Activated T-helper 1 cell treated with Interleukin-2 at 50 U/mL for 16 hours (primary cell): Measurements from ENCODE around the gene AP1M2.
"Not testable (repeated sequence)": the region's sequence is repeated elsewhere in the genome, so short reads cannot be mapped to it uniquely, and the experiment has no call there.

Source experiments
- DNase-seq: peaks from one replicate; pipeline ENCODE4 v3.0.0-alpha.2; 2020; ENCODE audit warnings: low read depth

AP1M2 gene

DNA sequence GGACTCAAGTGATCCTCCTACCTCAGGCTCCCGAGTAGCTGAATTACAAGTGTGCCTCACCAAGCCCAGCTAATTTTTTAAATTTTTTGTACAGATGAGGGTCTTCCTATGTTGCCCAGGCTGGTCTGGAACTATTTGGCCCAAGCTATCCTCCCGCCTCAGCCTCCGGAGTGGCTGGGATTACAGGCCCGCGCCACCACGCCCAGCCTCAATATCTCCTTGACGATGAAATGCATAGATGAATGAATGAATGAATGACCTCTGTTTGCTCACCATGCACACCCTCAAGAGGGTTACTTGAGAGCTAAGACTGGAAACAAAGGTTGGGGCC lies 14.9 kb upstream of the AP1M2 start:
- no peak for DNase-seq

DNA sequence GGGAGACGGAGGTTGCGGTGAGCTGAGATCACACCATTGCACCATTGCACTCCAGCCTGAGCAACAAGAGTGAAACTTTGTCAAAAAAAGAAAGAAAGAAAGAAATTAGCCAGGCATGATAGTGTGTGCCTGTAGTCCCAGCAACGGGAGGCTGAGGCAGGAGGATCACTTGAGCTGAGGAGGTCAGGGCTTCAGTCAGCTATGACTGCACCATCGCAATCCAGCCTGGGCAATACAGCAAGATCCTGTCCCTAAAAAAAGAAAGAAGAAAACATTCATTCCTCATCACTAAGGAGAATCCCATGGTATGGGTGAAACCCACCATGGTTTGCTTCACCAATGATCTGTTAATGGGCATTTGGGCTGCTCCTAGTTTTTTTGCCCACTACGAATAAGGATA lies 13.0 kb upstream of the AP1M2 start:
- no peak for DNase-seq

DNA sequence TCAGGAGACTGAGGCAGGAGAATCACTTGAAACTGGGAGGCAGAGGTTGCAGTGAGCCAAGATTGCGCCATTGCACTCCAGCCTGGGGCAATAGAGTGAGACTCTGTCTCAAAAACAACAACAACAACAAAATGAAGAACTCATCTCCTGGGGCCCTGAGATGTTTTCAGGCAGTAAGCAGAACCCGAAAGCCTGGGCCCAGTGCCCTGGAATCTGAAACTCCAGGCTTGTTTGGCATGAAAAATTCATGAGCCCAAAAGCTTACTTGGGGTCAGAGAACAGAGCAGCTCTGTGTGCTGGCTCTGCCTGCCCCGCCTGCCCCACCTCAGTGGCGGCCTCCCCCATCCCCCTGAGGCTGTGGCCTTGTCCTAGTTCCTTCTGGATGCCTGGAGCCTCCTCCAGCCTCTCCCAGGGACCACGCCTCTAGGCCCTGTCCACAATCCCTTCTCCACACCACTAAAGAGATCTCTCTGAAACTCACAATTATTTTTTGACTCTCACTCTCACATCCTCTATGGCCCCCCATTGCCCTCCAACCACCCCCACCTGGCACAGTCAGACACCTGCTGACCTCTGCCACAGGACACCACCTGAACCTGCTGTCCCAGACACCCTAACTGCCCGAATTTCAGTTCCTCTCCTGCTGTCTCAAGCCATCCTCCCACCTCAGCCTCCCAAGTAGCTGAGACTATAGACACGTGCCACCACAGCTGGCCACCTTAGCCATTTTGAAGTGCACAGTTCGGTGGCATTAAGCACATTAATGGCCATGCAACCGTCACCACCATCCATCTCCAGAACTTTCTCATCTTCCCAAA lies 6.9 kb upstream of the AP1M2 start:
- DNase-seq, result no peak

DNA sequence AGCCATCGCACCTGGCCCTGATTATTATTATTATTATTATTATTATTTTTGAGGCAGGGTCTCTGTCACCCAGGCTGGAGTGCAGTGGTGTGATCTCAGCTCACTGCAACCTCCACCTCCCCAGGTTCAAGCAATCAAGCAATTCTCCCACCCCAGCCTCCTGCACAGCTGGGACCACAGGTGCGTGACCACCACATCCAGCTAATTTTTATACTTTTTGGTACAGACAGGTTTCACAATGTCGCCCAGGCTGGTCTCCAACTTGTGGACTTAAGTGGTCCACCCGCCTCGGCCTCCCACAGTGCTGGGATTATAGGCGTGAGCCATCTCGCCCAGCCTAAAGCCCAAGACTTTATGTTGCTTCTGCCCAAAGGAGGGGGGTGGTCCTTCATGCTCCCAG lies 6.0 kb upstream of the AP1M2 start:
- no peak for DNase-seq

DNA sequence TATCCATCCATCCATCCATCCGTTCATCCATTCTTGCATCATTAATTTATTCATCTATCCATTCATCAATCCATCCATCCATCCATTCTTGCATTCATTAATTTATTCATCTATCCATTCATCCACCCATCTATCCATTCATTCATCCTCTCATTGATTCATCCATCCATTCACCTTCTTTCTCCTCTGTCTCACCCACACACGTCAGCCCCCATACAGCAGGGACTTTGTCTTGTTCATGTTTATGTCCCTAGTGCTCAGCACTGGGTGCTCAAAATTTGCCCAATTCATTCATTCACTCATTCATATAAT lies 683 bp upstream of the AP1M2 start:
- DNase-seq, result no peak

DNA sequence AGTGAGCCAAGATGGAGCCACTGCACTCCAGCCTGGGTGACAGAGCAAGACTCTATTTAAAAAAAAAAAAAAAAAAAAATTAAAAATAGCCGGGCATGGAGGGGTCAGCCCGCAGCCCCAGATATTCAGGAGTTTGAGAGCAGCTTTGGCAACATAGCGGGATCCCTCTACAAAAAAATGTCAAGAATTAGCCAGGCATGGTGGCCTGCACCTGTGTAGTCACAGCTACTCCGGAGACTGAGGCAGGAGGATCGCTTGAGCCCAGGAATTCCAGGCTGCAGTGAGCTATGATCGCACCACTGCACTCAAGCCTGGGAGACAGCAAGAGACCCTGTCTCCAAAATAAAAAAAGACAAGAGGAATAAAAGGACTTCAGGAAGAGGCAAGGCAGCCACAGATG lies 716 bp downstream of the AP1M2 start:
- no peak for DNase-seq

DNA sequence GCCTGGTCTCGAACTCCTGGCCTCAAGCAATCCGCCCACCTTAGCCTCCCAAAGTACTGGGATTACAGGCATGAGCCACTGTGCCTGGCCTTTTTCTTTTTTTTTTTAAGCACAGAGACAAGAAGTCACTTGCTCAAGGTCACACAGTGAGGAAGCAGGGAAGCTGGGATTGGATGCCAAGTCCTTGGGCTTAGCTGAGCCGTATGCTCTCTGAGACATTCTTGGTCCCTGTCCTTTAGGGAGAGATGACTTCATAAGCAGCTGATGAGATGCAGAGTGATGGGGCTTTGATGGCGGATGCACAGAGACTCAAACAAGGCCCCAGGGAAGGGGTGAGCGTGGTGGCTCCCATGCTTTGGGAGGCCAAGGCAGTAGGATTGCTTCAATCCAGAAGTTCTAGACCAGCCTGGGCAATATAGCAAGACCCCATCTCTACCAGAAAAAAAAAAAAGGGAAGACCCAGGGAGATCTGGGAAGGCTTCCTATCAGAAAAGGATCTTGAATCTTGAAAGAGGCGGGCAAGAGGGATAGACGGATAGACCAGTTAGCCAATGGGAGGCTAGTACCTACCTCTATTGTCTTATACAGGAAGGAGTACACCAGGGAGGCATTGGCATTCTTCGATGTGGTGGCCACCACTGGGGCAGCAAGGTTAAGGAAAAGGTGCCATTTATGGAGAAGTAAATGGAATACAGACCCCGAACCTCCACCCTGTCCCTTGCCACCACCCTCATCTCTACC lies 3.9 kb downstream of the AP1M2 start:
- DNase-seq, result no peak

DNA sequence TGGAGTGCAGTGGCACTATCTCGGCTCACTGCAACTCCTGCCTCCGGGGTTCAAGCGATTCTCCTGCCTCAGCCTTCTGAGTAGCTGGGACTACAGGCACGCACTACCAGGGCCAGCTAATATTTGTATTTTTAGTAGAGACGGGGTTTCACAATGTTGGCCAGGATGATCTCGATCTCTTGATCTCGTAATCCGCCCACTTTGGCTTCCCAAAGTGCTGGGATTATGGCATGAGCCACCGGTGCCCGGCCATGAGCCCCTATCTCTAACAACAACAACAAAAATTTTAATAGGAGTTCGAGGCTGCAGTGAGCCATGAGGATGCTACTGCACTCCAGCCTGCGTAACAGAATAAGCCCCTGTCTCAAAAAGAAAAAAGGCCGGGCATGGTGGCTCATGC lies 5.0 kb downstream of the AP1M2 start:
- no peak for DNase-seq

DNA sequence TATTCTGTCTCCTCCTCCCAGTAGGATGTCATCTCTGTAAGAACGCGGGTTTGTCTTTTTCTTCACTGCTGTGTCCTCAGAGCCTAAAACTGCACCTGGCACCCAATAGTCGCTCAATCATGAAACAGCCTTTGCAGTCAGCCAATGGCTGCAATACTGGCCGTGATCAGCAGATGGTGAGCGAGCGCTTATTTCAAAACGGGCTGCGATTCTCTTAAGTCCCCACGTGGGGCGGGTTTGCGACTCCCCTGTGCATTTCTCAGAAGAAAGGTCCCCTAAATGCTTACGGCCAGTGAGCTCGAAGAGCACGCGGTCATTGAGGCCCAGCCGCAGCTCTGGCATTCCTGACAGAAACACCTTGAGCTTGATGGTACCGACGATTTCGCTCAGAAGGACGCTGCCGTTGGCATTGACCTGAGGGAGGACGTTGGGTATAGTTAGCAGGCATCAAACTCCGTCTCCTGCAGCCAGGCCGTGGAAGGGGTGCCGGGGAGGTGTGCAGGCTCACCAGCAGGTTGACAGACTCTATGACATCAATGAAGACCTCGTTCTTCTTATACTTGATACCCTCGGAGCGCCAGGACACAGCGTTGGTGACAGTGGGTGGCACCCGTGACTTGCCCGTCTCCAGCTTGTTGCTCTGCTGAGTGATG lies 6.0 kb downstream of the AP1M2 start:
- peak; percentile 71 for DNase-seq

DNA sequence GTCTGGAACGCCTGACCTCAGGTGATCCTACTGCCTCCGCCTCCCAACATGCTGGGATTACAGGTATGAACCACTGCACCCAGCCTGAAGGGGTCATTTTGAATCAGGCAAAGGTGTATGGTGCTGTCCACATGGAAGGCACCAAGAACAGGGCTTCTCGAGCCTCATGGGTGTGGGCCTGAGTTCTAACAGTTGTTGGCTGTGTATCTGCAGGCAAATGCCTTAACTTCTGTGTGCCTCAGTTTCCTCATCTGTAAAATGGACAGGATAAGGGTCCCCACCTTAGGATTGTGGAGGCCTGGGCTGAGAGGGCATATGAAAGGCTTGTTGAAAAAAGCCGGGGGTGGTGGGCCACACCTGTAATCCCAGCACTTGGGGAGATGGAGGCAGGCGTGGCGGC lies 9.2 kb downstream of the AP1M2 start:
- no peak for DNase-seq

DNA sequence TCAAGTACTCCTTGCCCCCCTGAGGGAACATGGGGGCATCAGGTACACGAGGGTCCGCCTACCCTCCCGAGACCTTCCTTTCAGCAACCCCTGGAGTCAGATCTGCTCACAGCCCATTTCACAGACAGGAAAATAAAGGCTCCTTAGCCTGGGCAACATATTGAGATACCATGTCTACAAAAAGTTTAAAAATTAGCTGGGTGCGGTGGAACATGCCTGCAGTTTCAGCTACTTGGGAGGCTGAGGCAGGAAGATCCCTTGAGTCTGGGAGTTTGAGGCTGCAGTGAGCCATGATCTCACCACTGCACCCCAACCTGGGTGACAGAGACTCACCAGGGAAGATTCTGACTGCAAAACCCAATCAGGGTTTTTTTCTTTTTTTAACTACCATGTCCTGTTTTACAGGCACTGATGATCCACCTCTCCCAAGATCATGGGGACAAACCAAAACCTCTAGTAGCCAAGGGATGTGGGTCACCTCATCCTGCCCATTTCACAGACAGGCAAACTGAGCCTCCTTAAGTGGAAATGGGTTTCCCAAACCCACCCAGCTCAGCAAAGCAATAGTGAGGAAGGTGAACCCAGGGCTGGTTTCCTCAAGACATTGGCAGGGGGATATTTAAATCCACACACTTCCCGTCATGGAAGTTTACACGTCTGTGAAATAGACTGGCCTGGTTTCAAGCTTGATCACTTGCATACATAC lies 11.9 kb downstream of the AP1M2 start:
- DNase-seq, result no peak

DNA sequence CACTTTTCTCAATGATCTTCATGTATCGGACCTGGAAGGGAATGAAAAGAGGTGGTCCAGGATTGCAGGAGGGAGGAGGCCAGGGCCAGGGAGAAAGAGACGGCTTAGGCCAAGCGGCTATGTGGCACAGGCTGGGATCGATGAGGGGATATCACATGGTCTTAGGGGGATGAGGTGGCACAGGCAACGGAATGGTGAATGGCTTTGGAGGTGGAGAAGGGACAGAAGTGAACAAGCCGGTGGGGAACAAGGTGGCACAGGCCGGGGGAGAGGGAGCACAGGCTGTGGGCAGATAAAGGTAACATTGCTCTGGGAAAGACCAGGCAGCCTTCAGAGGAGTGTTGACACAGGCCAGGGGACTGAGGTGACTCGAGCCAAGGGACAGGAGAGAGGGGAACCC lies 12.7 kb downstream of the AP1M2 start:
- no peak for DNase-seq

DNA sequence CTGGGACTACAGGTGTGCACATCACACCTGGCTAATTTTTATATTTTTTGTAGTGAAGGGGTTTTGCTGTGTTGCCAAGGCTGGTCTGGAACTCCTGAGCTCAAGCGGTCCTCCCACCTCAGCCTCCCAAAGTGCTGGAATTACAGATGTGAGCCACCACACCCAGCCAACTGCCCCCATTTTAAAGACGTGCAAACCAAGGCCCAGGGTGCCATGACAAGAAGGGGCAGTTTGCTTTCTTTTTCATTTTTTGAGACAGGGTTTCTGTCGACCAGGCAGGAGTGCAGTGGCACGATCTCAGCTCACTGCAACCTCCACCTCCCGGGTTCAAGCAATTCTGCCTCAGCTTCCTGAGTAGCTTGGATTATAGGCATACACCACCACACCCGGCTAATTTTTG lies 13.3 kb downstream of the AP1M2 start:
- DNase-seq, result not testable (repeated sequence)

DNA sequence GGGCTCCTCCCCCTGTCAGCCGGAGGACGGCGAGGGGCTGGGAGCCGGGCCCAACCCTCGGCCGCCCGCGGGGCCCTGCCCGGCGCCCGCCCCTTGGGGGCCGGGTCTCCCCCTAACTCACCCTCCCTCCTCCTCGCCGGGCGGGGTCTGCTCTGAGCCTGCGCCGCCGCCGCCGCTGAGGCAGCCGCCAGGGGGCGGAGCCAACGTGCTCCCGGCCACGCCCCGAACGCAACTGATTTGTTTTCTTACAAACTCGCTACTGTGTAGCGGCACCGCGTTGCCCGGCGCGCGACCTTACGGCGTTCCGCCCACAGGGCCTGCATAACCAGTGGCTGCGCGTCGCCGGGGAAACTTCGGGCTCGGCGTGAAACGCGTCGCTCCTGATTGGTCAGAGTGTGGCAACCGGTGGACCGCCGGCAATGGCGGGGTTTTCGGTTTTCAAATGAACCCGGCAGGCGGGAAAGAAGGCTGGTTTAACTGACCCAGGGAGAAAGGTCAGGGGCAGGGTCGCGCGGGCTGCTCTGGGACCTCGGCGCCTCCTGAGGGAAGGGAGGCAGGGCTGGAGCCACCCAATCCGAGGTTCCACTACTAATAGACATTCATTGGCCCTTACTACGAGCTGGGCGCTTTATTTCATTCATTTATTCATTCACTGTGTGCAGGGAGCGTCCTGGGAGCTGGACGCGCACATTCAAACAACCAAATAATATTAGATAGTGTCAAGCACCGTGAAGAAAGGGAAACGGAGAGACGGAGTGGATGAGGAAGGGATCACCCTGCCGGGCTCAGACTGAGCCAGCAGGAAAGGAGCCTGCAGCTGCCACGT lies 18.1 kb downstream of the AP1M2 start, which contains the start of gene CDKN2D:
TSS of gene CDKN2D (minus strand) at position 154 of the 826 bp plus-strand sequence. CDS start 326 bp downstream, outside the sequence.
- DNase-seq, result peak; percentile 100

DNA sequence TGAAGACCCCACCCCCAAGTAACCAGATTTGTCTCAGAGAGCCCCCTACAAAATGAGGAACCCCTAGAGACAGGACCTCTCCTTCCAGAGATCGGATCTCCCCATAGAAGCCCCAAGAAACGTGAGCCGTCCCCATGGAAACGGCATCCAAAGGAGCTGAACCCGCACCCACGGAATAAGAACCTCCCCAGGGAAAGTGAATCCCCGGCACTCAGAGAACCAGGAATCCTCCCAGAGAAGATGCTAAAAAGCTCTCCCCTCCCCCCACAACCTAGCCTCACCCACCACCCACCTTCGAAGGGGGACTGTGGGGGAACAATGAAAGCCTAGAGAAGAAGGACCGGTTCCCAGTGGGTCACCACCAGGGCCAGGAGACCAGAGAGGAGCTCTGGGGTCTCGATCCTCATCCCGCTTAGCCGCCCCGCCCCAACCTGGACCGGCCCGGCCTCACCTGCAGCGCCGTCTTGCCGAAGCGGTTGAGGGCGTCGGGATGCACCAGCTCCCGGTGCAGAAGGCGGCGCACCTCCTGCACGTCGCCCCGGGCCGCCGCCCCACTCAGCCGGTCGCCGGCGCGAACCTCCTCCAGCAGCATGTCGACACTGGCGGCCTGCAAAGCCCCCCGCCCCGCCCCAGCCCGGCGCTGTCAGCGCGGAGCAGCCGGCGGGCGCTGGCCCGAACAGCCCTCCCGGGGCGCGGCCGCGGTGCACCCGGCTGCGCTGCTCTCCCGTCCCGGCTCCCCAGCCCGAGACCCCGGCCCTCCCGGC lies 18.9 kb downstream of the AP1M2 start:
- no peak for DNase-seq

DNA sequence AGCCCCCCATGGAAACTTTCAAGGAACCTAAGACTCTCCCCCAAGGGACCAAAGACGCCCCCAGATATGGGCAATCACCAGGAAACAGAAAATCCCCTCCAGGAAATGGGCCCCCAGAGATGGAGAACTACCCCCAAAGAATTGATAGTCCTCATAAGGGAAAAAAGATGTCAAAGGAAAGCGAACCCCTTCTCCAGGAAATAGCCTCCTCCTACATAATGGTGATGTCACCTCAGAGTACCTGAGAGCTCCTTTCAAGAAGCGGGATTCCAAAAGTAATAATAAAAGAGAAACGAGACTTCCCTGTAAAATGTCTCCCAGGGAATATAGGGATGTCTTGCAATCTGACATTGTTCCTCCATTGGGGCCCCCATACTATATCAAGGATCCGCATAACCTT lies 19.5 kb downstream of the AP1M2 start:
- DNase-seq, result no peak

DNA sequence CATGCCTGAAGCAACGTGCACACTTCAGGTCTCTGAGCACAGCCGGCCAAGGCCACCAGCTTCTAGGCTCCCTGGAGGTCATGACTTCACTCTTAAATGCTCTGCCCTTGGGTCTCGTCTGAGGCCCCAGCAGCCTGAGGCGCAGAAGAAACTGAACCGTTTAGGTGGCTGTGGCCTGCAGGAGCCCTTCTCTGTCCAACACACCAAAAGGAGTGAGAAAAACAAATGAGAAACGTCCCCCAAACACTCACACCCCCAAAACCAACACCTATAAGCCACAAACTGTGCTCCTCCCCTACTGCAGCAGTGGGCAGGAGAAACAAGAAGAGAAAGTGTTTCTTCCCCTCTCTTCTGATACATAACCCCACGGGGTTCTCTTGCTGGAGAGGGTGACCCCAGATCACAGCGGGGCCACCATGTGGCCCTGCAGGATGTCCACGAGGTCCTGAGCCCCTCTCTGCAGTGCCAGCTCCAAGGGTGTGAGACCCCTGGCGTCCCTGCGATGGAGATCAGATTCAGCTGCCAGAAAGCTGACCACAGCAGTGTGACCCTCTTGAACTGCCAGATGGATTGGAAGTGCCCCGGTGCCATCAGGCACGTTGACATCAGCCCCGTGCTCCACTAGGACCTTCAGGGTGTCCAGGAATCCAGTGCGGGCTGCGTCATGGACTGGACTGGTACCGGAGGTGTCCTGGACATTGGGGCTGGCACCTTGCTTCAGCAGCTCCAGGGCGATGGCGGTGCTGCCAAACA lies 20.3 kb downstream of the AP1M2 start:
- DNase-seq, result peak; percentile 25

DNA sequence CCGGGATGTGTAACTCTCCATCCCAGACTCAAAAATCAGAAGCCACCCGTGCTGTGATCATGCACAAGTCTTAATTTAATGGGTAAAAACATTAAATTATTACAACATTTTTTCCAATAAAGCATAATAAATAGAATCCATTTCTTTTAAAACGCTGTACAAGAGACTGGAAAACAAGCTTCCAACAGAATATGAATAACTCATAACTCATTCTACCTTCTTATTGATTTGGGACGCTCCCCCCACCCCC lies 20.8 kb downstream of the AP1M2 start:
- no peak for DNase-seq

DNA sequence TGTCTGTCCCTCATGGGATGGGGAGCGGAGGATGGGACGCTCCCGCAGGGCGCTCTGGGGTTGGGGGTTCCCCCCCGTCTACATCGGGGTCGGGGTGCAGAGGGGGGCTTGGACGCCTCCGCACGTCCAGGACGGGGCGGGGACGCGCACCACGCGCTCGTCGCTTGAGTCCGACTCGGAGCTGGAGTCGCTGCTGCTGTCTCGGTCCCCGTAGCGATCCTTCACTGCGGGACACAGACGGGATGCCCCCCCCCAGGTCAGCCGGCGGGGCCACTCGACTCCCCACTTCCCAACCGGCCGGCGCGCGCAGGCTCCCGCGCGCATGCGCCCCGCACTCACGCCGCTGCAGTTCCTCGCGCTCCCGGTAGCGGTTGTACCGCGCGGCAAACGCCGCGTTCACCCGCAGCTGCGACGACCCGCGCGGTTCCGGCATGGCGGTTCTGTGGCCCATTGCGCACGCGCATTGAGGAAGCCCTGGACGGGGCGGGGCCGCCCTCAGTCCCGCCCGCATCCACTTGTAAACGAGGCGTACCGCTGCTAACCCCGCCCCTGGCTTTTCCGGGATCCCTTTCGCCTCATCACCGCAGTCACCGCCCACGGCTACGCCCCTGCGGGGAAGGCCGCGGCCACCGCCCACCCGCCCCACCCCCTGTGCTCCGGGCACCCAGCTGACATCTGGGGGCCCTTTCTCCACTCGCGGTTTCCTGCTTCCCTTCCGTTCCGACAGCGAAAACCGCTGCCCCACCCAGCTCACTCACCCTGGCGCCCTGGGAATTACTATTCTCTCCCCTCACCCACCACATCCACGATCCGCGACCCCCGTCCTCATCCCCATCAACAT lies 21.3 kb downstream of the AP1M2 start, which contains the start of gene KRI1:
TSS of gene KRI1 (minus strand) at position 444 of the 841 bp plus-strand sequence. CDS start at position 433, 11 bp downstream.
- peak; percentile 99 for DNase-seq
